H1 (cell line): ENCODE measurements around the gene BORA. TPM values are rescaled to one million over a fixed set of nuclear protein-coding genes. Genes with fewer than 3 reads are reported as not detected.
A peak's percentile ranks its signal among the peaks of the same experiment; 100 is the strongest.

Experiments
- CTCF ChIA-PET: fragments of 300-600 bp; sonication (Branson Sonifier 250); formaldehyde crosslinking; loops from one replicate; lab custom pipeline; 2021; ENCODE audit not compliant: partially characterized antibody; lab: Charles Lee
- POLR2A ChIA-PET: fragments of 300-600 bp; sonication (Branson Sonifier 250); formaldehyde crosslinking; loops from one replicate; lab custom pipeline; 2021; ENCODE audit warnings: inconsistent platforms; ENCODE audit not compliant: partially characterized antibody; lab: Charles Lee
- DNase-seq, 2 experiments: peaks; one replicate each; pipeline versions ENCODE4 v3.0.0 to v3.0.0-alpha.2; 2010 to 2022; ENCODE audit warnings: low spot score in 2 of 2, low read depth in 1 of 2, mixed read lengths in 1 of 2
- FAIRE-seq: peaks from 2 replicates; lab custom pipeline; 2011; peaks lifted over from hg19 to GRCh38; lab: Jason Lieb, UNC
- H2AFZ ChIP-seq: 2 replicates; pipeline ENCODE4 v1.8.1; 2012; ENCODE audit warnings: low read length, inconsistent platforms
- H2AK5ac ChIP-seq: 2 replicates; pipeline ENCODE4 v1.6.1; 2013; ENCODE audit warnings: low read depth, low read length
- H2BK120ac ChIP-seq: replicated peaks from 2 replicates; pipeline ENCODE3; 2013; ENCODE audit warnings: low read depth, low read length, inconsistent platforms
- H2BK12ac ChIP-seq: 2 replicates; pipeline ENCODE4 v1.6.1; 2013; ENCODE audit warnings: low read depth, low read length
- H2BK15ac ChIP-seq: 2 replicates; pipeline ENCODE4 v1.6.1; 2013; ENCODE audit warnings: low read length
- H2BK20ac ChIP-seq: 2 replicates; pipeline ENCODE4 v1.6.1; 2013; ENCODE audit warnings: low read length
- H2BK5ac ChIP-seq: 2 replicates; pipeline ENCODE4 v1.6.1; 2013; ENCODE audit warnings: low read depth, low read length
- H3K14ac ChIP-seq: 2 replicates; pipeline ENCODE4 v1.6.1; 2013; ENCODE audit warnings: inconsistent platforms; ENCODE audit not compliant: insufficient read length
- H3K18ac ChIP-seq: 2 replicates; pipeline ENCODE4 v1.6.1; 2013; ENCODE audit warnings: low read length; ENCODE audit errors: extremely low read depth
- H3K23ac ChIP-seq: 2 replicates; pipeline ENCODE4 v1.6.1; 2013; ENCODE audit warnings: inconsistent platforms; ENCODE audit not compliant: insufficient read length
- H3K23me2 ChIP-seq: 2 replicates; pipeline ENCODE4 v1.6.1; 2013; ENCODE audit warnings: low read depth, low read length
- H3K27ac ChIP-seq: 2 replicates; pipeline ENCODE4 v1.6.1; 2011; ENCODE audit warnings: low read depth, low read length, inconsistent platforms
- H3K27me3 ChIP-seq, 4 experiments: replicated peaks in 1 of 4; 1 replicate in 1 of 4; 2 replicates in 3 of 4; pipeline versions ENCODE4 v1.6.1 to v1.8.1; 2011 to 2013; ENCODE audit warnings: low read length in 3 of 4, mild to moderate bottlenecking in 3 of 4, inconsistent platforms in 2 of 4, mixed read lengths in 2 of 4, moderate library complexity in 1 of 4; ENCODE audit not compliant: control insufficient read depth in 3 of 4, insufficient read depth in 3 of 4; ENCODE audit errors: extremely low read depth in 1 of 4
- H3K36me3 ChIP-seq, 4 experiments: 2 replicates each; pipeline versions ENCODE4 v1.6.1 to v1.8.1; 2011 to 2013; ENCODE audit warnings: mild to moderate bottlenecking in 4 of 4, low read length in 3 of 4, moderate library complexity in 2 of 4, control low read depth in 1 of 4, inconsistent platforms in 1 of 4; ENCODE audit not compliant: insufficient read depth in 4 of 4, control insufficient read depth in 2 of 4
- H3K4ac ChIP-seq: replicated peaks from 2 replicates; pipeline ENCODE3; 2013; ENCODE audit warnings: low read length, low read depth, mixed read lengths, inconsistent platforms; ENCODE audit not compliant: insufficient read length
- H3K4me1 ChIP-seq, 4 experiments: replicated peaks in 1 of 4; 1 replicate in 1 of 4; 2 replicates in 3 of 4; pipeline versions ENCODE4 v1.6.1 to v1.8.1; 2011 to 2013; ENCODE audit warnings: low read length in 3 of 4, inconsistent platforms in 2 of 4, mixed read lengths in 1 of 4; ENCODE audit not compliant: insufficient read depth in 4 of 4, control insufficient read depth in 3 of 4
- H3K4me2 ChIP-seq, 2 experiments: 2 replicates each; pipeline versions ENCODE4 v1.6.1 to v1.8.1; 2011 to 2013; ENCODE audit warnings: low read depth in 2 of 2, low read length in 2 of 2, control low read depth in 1 of 2, inconsistent platforms in 1 of 2, mild to moderate bottlenecking in 1 of 2; ENCODE audit not compliant: insufficient read depth in 1 of 2
- H3K4me3 ChIP-seq, 4 experiments: fragments of 200-600, 300-600 bp in 1 of 4; sonication (generic), shearing (Covaris generic), sonication (Bioruptor Twin) in 1 of 4; 2 replicates each; pipeline versions ENCODE4 v1.5.1 to v1.8.1; 2011 to 2016; ENCODE audit warnings: low read length in 4 of 4, low read depth in 3 of 4, control low read depth in 2 of 4, inconsistent platforms in 2 of 4, mild to moderate bottlenecking in 2 of 4, mixed read lengths in 1 of 4, moderate library complexity in 1 of 4; ENCODE audit not compliant: insufficient read depth in 2 of 4; ENCODE audit errors: extremely low read depth in 1 of 4
- H3K56ac ChIP-seq: replicated peaks from 2 replicates; pipeline ENCODE3; 2013; ENCODE audit warnings: low read depth, mild to moderate bottlenecking, mixed read lengths, low read length, inconsistent platforms; ENCODE audit not compliant: insufficient read length
- H3K79me1 ChIP-seq: 2 replicates; pipeline ENCODE4 v1.6.1; 2013; ENCODE audit warnings: low read depth, low read length, control low read depth
- H3K79me2 ChIP-seq, 2 experiments: 2 replicates each; pipeline versions ENCODE4 v1.6.1 to v1.8.1; 2012 to 2013; ENCODE audit warnings: low read length in 2 of 2, mild to moderate bottlenecking in 2 of 2, inconsistent platforms in 1 of 2; ENCODE audit not compliant: insufficient read depth in 2 of 2, control insufficient read depth in 1 of 2
- H3K9ac ChIP-seq, 4 experiments: replicated peaks in 1 of 4; 1 replicate in 1 of 4; 2 replicates in 3 of 4; pipeline versions ENCODE4 v1.6.1 to v1.8.1; 2011 to 2013; ENCODE audit warnings: low read depth in 3 of 4, low read length in 3 of 4, control low read depth in 2 of 4, mild to moderate bottlenecking in 2 of 4, moderate library complexity in 2 of 4, inconsistent platforms in 1 of 4; ENCODE audit errors: extremely low read depth in 1 of 4
- H3K9me3 ChIP-seq, 2 experiments: 2 replicates each; pipeline versions ENCODE4 v1.6.1 to v1.8.1; 2012 to 2013; ENCODE audit warnings: mild to moderate bottlenecking in 2 of 2, moderate library complexity in 2 of 2, control low read depth in 1 of 2, inconsistent platforms in 1 of 2, low read depth in 1 of 2, low read length in 1 of 2, mixed read lengths in 1 of 2; ENCODE audit not compliant: insufficient read depth in 2 of 2
- H4K20me1 ChIP-seq, 2 experiments: replicated peaks in 1 of 2; 2 replicates each; pipeline versions ENCODE3 to v1.8.1; 2011 to 2013; ENCODE audit warnings: inconsistent platforms in 2 of 2, low read length in 2 of 2, mild to moderate bottlenecking in 1 of 2; ENCODE audit not compliant: insufficient read depth in 2 of 2, control insufficient read depth in 1 of 2
- H4K5ac ChIP-seq: 2 replicates; pipeline ENCODE4 v1.6.1; 2013; ENCODE audit warnings: low read length, low read depth, mixed read lengths, inconsistent platforms; ENCODE audit not compliant: insufficient read length
- H4K8ac ChIP-seq: 2 replicates; pipeline ENCODE4 v1.8.0; 2013; ENCODE audit warnings: mild to moderate bottlenecking, moderate library complexity, low read length, inconsistent platforms; ENCODE audit not compliant: insufficient read depth; ENCODE audit errors: extremely low read depth
- H4K91ac ChIP-seq: replicated peaks from 2 replicates; pipeline ENCODE3; 2013; ENCODE audit warnings: low read length, mixed read lengths, inconsistent platforms; ENCODE audit not compliant: insufficient read length
- ASH2L ChIP-seq: fragments of 200-600, 300-600 bp; sonication (generic); IDR thresholded peaks from one replicate; pipeline ENCODE4 v1.7.1; 2017; ENCODE audit warnings: low read length
- BACH1 ChIP-seq: IDR thresholded peaks from 2 replicates; pipeline ENCODE4 v1.6.1; 2012; ENCODE audit warnings: low read length, improper control_type of control experiment
- CBX5 ChIP-seq: fragments of 300-800, 300-1000 bp; sonication (generic); IDR thresholded peaks from 2 replicates; pipeline ENCODE4 v1.7.1; 2016; ENCODE audit warnings: antibody characterized with exemption, low read length, low read depth
- CEBPB ChIP-seq: IDR thresholded peaks from 2 replicates; pipeline ENCODE4 v1.6.1; 2012; ENCODE audit warnings: low read depth, low read length
- EGR1 ChIP-seq: IDR thresholded peaks from 2 replicates; pipeline ENCODE4 v1.6.1; 2011; ENCODE audit warnings: low read depth, low read length, borderline replicate concordance
- KDM1A ChIP-seq: fragments of 200-600, 300-600 bp; sonication (generic); IDR thresholded peaks from 2 replicates; pipeline ENCODE4 v1.7.1; 2016; ENCODE audit warnings: mild to moderate bottlenecking, low read length, borderline replicate concordance
- NRF1 ChIP-seq: IDR thresholded peaks from 2 replicates; pipeline ENCODE4 v1.6.1; 2011; ENCODE audit warnings: mild to moderate bottlenecking, low read depth, low read length, improper control_type of control experiment
- POLR2AphosphoS5 ChIP-seq: IDR thresholded peaks from 2 replicates; pipeline ENCODE4 v1.6.1; 2011; ENCODE audit warnings: low read depth, low read length
- POU5F1 ChIP-seq: IDR thresholded peaks from 2 replicates; pipeline ENCODE4 v1.6.1; 2011; ENCODE audit warnings: low read depth, mild to moderate bottlenecking, low read length, moderate library complexity
- RFX5 ChIP-seq: IDR thresholded peaks from 2 replicates; pipeline ENCODE4 v1.6.1; 2011; ENCODE audit warnings: low read depth, low read length, improper control_type of control experiment, borderline replicate concordance
- SAP30 ChIP-seq: fragments of 300-600 bp; sonication (generic); IDR thresholded peaks from 2 replicates; pipeline ENCODE4 v1.7.1; 2012; ENCODE audit warnings: low read length, moderate library complexity, mild to moderate bottlenecking, inconsistent platforms; ENCODE audit not compliant: insufficient read depth, insufficient replicate concordance
- SP2 ChIP-seq: IDR thresholded peaks from 2 replicates; pipeline ENCODE4 v1.6.1; 2012; ENCODE audit warnings: mild to moderate bottlenecking, low read length, inconsistent platforms
- SUZ12 ChIP-seq: fragments of 200-600 bp; sonication (generic); IDR thresholded peaks from 2 replicates; pipeline ENCODE4 v1.6.1; 2012; ENCODE audit warnings: mild to moderate bottlenecking, inconsistent platforms, low read length, moderate library complexity, mixed read lengths
- YY1 ChIP-seq: IDR thresholded peaks from 2 replicates; pipeline ENCODE4 v1.6.1; 2011; ENCODE audit warnings: low read depth, mild to moderate bottlenecking, low read length
- ZNF274 ChIP-seq: IDR thresholded peaks from 2 replicates; pipeline ENCODE4 v1.7.0; 2012; ENCODE audit warnings: low read length, borderline replicate concordance; ENCODE audit errors: extremely low read depth
- WGBS, 2 experiments: shearing (Covaris generic) in 1 of 2; methylation state at CpG; one replicate each; pipeline versions ENCODE4 v1.1.6 to v1.1.7; 2013 to 2015; ENCODE audit warnings: low lambda C conversion rate in 2 of 2, mixed read lengths in 2 of 2, inconsistent platforms in 1 of 2, low coverage in 1 of 2, missing lambda C conversion rate in 1 of 2; ENCODE audit not compliant: insufficient replicate concordance in 2 of 2, insufficient coverage in 1 of 2, insufficient read length in 1 of 2; ENCODE audit errors: extremely low coverage in 1 of 2, missing lambda C conversion rate in 1 of 2; 5-methylcytosine and 5-hydroxymethylcytosine counted together
- polyA plus RNA-seq, 7 experiments: library from polyadenylated mRNA; depleted of rRNA in 3 of 7; stranded (reverse) in 5 of 7; unstranded in 2 of 7; fragments of >200 nt in 5 of 7; fragments of 200-250 nt in 2 of 7; gene quantifications; 1 replicate in 5 of 7; 2 replicates in 1 of 7; 4 replicates in 1 of 7; pipeline versions ENCODE4 v1.2.1 to v1.2.3, GENCODE V29; 2011 to 2013; ENCODE audit warnings: missing spikeins in 2 of 7, mixed read lengths in 2 of 7
- total RNA-seq: library from RNA; stranded (reverse); fragmentation: NEBNext Ultra II Directional; extraction: Animal tissue kit (Norgen Biotek cat#: 25700); gene quantifications from 2 replicates; pipeline ENCODE4 v1.2.1, GENCODE V29; 2021

BORA gene
- total and polyA plus RNA-seq, 2 of the 8 experiments (the other 6 are each of a cell fraction or from before 2014, with no cell fraction given): 4.9 to 12.9 TPM

DNA sequence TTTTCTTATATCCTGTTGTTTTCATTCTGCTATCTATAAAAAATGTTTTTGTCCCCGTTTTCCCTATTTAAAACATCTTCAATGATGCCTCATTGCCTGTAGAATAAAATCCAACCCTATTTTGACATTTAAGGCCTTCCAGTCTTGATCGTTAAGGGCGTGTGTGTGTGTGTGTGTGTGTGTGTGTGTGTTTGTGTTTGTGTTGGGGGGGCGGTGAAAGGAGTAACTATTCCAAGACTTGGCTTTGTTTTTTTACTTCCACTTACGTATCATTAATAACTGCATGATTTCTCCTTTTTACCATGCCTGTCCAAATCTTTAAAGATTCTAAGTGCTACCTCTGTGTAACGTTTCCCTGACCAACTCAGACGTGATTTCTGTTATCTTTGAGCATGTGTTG lies 55.0 kb downstream of the BORA start:
- Histone ChIP-seq H3K4me3 (peak overlapping the region; percentile 87 to 95 (median 90)), H3K9me3 (no peaks in the 10 kb centered on the region), H3K4ac (no peak overlapping the region), H3K23ac (no peak overlapping the region), H2BK12ac (no peak overlapping the region), H4K5ac (no peak overlapping the region), H3K4me1 (no peaks in the 10 kb centered on the region; a peak in 2 of 7 replicates), H3K56ac (peak overlapping the region; percentile 46), H2BK20ac (no peak overlapping the region), H3K79me2 (peaks cover 6 to 67% of the 10 kb centered on the region in 2 experiments), H4K91ac (no peak overlapping the region), H3K9ac (no peak overlapping the region; a peak in 1 of 7 replicates), H2AFZ (no peak overlapping the region), H2BK15ac (no peak overlapping the region), H3K36me3 (peaks cover 0 to 11% (median 4%) of the 10 kb centered on the region in 4 experiments; a peak in 5 of 8 replicates), H4K20me1 (no peaks in the 10 kb centered on the region), H4K8ac (no peak overlapping the region), H3K18ac (no peak overlapping the region), H2BK120ac (no peak overlapping the region), H2BK5ac (no peak overlapping the region), H3K14ac (no peak overlapping the region), H3K27ac (no peak overlapping the region), H3K79me1 (no peaks in the 10 kb centered on the region), H3K4me2 (peak overlapping the region; percentile 71 to 76), H3K27me3 (no peaks in the 10 kb centered on the region), H2AK5ac (no peak overlapping the region), H3K23me2 (no peaks in the 10 kb centered on the region; the same call in 1 of the 2 replicates)
- 19% methylated on average over 7 of the region's 7 CpGs; no CpG with 5 or more reads in 1 of the 2 experiments for WGBS, 2 experiments
- CTCF ChIA-PET: no interaction called here
- POLR2A ChIA-PET: interaction anchor here (0.7 kb wide), 1 partner anchor 627 kb away, joined by 3 read pairs; no protein-coding TSS in a partner anchor
- DNase-seq: no peak
- no peak for FAIRE-seq
- TF ChIP-seq YY1 (no peak), CBX5 (no peak), BACH1 (no peak), POU5F1 (no peak), NRF1 (no peak), CEBPB (no peak), ASH2L (no peak), SP2 (no peak), RFX5 (no peak), ZNF274 (no peak), EGR1 (no peak), KDM1A (no peak), SUZ12 (no peak), POLR2AphosphoS5 (no peak), SAP30 (no peak)
